ENCODE measurements around the gene PRPF4.

The PRPF4 gene

GRCh38 chr9:113302792-113303418 lies 27.4 kb downstream of the PRPF4 start, which contains the start of gene RNF183:
TSS of gene RNF183 (minus strand) at chr9:113303376. CDS start at chr9:113298184, 5,192 bp downstream.
- H3K4me3 ChIP-seq (ENCODE audit: low read length): no peak within 1 kb of the TSS
- TF ChIP-seq, protein P1, sequence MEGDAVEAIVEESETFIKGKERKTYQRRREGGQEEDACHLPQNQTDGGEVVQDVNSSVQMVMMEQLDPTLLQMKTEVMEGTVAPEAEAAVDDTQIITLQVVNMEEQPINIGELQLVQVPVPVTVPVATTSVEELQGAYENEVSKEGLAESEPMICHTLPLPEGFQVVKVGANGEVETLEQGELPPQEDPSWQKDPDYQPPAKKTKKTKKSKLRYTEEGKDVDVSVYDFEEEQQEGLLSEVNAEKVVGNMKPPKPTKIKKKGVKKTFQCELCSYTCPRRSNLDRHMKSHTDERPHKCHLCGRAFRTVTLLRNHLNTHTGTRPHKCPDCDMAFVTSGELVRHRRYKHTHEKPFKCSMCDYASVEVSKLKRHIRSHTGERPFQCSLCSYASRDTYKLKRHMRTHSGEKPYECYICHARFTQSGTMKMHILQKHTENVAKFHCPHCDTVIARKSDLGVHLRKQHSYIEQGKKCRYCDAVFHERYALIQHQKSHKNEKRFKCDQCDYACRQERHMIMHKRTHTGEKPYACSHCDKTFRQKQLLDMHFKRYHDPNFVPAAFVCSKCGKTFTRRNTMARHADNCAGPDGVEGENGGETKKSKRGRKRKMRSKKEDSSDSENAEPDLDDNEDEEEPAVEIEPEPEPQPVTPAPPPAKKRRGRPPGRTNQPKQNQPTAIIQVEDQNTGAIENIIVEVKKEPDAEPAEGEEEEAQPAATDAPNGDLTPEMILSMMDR (conservative IDR thresholded peaks at IDR 0.05; ENCODE audit: low read depth, low read length): no peak
- no peak for DNase-seq (ENCODE audit: low read depth)

DNA sequence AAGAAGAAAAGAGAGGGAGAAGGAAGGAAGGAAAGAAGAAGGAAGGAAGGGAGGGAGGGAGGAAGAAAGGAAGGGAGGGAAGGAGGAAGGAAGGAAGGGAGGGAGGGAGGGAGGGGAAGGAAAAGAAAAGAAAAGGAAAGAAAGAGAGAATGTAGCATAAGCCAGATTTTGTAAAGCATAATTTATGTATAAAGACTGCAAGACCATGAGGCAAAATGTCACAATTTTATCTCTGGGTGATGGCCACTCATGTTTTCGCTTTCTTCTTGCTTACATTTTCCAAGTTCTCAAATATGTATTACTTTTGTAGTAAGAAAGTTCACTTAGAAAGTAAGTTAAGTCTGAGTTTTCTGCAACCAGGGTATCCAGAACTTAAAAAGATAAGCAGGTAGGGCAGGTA lies 31.1 kb downstream of the PRPF4 start:
- no peak for DNase-seq (ENCODE audit: low read depth)
- TF ChIP-seq, protein P1 (conservative IDR thresholded peaks at IDR 0.05; ENCODE audit: low read depth, low read length): no peak

GRCh38 chr9:113307396-113307975 lies 32.0 kb downstream of the PRPF4 start:
- H3K4me3 ChIP-seq (ENCODE audit: low read length): no peak overlapping the region
- TF ChIP-seq, protein P1 (conservative IDR thresholded peaks at IDR 0.05; ENCODE audit: low read depth, low read length): no peak
- no peak for DNase-seq (ENCODE audit: low read depth)

More for the DNA sequence above, 31.1 kb downstream of the PRPF4 start:
- H3K4me3 ChIP-seq (ENCODE audit: low read length): no peak overlapping the region

- TF ChIP-seq, protein P1 (conservative IDR thresholded peaks at IDR 0.05; ENCODE audit: low read depth, low read length): peak; percentile 85
- no peak overlapping the region for H3K4me3 ChIP-seq (ENCODE audit: low read length)
- peak; percentile 14 for DNase-seq (ENCODE audit: low read depth)
Measured at GRCh38 chr9:113309204-113309813, 33.9 kb downstream of the PRPF4 start.

DNA sequence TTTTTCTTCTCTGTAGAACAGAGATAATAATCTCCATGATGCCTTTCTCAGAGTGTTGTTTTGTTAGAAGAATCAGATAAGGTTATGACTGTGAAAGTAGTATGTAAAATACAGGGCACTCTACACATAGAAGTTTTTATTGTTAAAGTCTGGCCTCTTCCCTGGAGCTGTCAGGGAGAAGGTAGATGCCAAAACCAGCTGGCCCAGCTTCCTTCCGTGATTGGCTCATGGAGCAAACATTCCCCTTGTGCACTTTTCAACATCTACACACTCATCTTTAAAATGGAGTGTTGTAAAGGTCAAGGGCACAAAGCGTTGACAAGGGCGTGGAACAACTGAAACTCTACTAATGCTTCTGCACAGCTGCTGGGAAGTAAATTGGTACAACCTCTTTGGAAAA lies 35.1 kb downstream of the PRPF4 start:
- TF ChIP-seq, protein P1 (conservative IDR thresholded peaks at IDR 0.05; ENCODE audit: low read depth, low read length): no peak
- H3K4me3 ChIP-seq (ENCODE audit: low read length): no peak overlapping the region
- DNase-seq (ENCODE audit: low read depth): no peak

DNA sequence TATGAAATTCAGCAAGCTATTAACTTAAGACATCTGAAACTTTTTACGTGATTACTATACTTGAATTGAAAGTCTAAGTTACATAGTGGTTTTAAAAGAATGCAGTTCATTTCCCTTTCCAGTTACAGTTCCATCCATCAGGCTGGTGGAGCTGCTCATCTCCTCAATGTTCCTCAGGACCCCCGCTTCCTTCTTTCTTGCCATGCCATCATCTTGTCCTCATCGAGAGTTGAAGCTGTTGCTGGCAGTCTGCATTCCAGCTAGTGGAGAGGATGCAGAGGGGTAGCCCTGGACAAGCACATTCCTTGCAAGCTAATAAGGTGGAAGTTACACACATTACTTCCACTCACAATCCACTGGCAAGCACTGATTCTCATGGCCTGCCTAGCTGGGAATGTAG lies 36.5 kb downstream of the PRPF4 start:
- no peak overlapping the region for H3K4me3 ChIP-seq (ENCODE audit: low read length)
- DNase-seq (ENCODE audit: low read depth): no peak
- TF ChIP-seq, protein P1 (conservative IDR thresholded peaks at IDR 0.05; ENCODE audit: low read depth, low read length): no peak
